DMS114 treated with DMSO at 0.1 percent for 48 hours (cell line): ENCODE results near the gene NEURL1.

Experiments
- DNase-seq: peaks from one replicate; lab custom pipeline; 2025; ENCODE audit not compliant: unreplicated experiment; lab: John Stamatoyannopoulos, UW

The NEURL1 gene

GRCh38 chr10:103640436-103641181 is 147.1 kb downstream of the NEURL1 start:
- DNase-seq: no peak

GRCh38 chr10:103641326-103641725 is 147.8 kb downstream of the NEURL1 start:
- DNase-seq: no peak
